Upper lobe of left lung (tissue), 6 donors: Measurements from ENCODE around the gene SMIM27. TPM values are rescaled to one million over a fixed set of nuclear protein-coding genes. Genes with fewer than 3 reads are reported as not detected.

ENCODE experiments used
- ATAC-seq, 2 donors: fragments of 200-7000 bp; cut with Tn5 transposase; one replicate each; pipeline ENCODE4 v1.9.1; 2022; ENCODE audit warnings: mild to moderate bottlenecking in 2 of 2, moderate library complexity in 2 of 2; ENCODE audit not compliant: low FRiP score in 2 of 2
- DNase-seq, 2 donors: peaks; one replicate each; pipeline ENCODE4 v3.0.0-alpha.2; 2019 to 2020
- H3K27ac ChIP-seq, 4 donors: fragments of 200-600 bp; sonication (generic); one replicate each; pipeline ENCODE4 v1.5.1; 2016 to 2019
- H3K27me3 ChIP-seq, 4 donors: fragments of 200-600 bp; sonication (generic); one replicate each; pipeline ENCODE4 v1.5.1; 2017 to 2019
- H3K36me3 ChIP-seq, 4 donors: fragments of 200-600 bp; sonication (generic); one replicate each; pipeline ENCODE4 v1.5.1; 2016 to 2019
- H3K4me1 ChIP-seq, 4 donors: fragments of 200-600 bp; sonication (generic); one replicate each; pipeline ENCODE4 v1.5.1; 2018 to 2019
- H3K4me3 ChIP-seq, 4 donors: fragments of 200-600 bp; sonication (generic); one replicate each; pipeline ENCODE4 v1.5.1; 2017 to 2019; ENCODE audit warnings: mild to moderate bottlenecking in 2 of 4, moderate library complexity in 1 of 4
- H3K9me3 ChIP-seq, 4 donors: fragments of 200-600 bp; sonication (generic); one replicate each; pipeline ENCODE4 v1.5.1; 2018 to 2019
- EP300 ChIP-seq, 4 donors: sonication (generic); formaldehyde crosslinking; IDR thresholded peaks; one replicate each; pipeline ENCODE4 v1.5.1; 2017; ENCODE audit warnings: antibody characterized with exemption in 4 of 4, control low read depth in 2 of 4
- POLR2A ChIP-seq, 4 donors: fragments of 450-650 bp; IDR thresholded peaks; one replicate each; pipeline ENCODE4 v1.5.1; 2016 to 2017; ENCODE audit warnings: antibody characterized with exemption in 4 of 4, mild to moderate bottlenecking in 2 of 4
- POLR2AphosphoS5 ChIP-seq, 2 donors: sonication (generic); formaldehyde crosslinking; IDR thresholded peaks; one replicate each; pipeline ENCODE4 v1.5.1; 2017; ENCODE audit warnings: antibody characterized with exemption in 2 of 2
- WGBS, 2 donors: methylation state at CpG; one replicate each; pipeline ENCODE4 v1.1.5; 2017 to 2018; 5-methylcytosine and 5-hydroxymethylcytosine counted together
- total RNA-seq, 6 donors: library from RNA; depleted of rRNA in 4 of 6; stranded (reverse); fragments of >200 nt in 4 of 6; gene quantifications; one replicate each; pipeline versions ENCODE4 v1.1.0 to v1.2.1, GENCODE V29; 2016 to 2021
- TF ChIP-seq, protein P1 (sequence below), 6 experiments: fragments of 450-650 bp in 4 of 6; fragments of 200-600 bp in 2 of 6; sonication (generic) in 2 of 6; IDR thresholded peaks; one replicate each; pipeline ENCODE4 v1.5.1; 2016 to 2019; ENCODE audit warnings: antibody characterized with exemption in 6 of 6
- donor health status: DM: no; HTN: no; CAD: no; lungs with moderate emphysema.
- donor health status: DM: no; HTN: yes; CAD: no; lungs with severe emphysema.

SMIM27 gene, protein sequence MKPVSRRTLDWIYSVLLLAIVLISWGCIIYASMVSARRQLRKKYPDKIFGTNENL
- total RNA-seq = 10 to 100 TPM in 1 of 6 donors, 1 to 10 TPM in 5; 2.1 to 14.4 (median 5.5) TPM

DNA sequence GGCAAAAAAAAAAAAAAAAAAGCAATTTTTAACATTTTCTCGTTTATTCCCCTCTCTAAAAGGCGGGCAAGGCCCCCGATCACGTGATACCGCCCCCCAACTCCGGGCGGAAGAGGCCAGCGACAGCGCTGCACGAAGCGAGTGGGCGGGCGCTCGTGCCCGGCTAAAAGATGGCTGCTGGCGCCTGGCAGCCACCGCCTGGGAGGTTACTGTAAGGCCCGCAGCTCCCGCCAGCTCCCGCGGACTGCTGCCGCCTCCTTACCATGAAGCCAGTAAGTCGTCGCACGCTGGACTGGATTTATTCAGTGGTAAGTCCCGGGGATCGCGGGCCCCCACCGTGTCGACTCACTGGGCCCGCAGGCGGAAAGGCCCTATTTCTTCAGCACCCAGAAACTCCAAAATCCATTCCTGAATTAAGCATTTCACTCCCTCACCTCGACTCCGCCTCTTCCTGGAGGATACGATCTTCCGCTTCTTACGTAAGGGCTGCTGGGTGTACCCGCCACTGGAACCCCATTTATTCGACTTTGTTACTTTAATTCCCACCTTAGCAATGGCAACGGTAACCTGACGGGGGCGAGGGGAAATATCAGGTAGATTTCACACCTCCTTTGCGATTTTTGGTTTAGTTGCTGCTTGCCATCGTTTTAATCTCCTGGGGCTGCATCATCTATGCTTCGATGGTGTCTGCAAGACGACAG is at the start of gene SMIM27, which contains the start of gene TOPORS:
Gene SMIM27, plus strand, starts transcription at position 156 of the 701 bp plus-strand sequence. Its CDS starts 108 bp downstream, at position 264.
Gene TOPORS, minus strand, starts transcription at position 415 of the 701 bp plus-strand sequence. Its CDS starts 150 bp downstream, at position 265.
- peak; percentile 68 to 79 for TF ChIP-seq POLR2AphosphoS5 (IDR thresholded peaks at IDR 0.05)
- TF ChIP-seq, protein P1, sequence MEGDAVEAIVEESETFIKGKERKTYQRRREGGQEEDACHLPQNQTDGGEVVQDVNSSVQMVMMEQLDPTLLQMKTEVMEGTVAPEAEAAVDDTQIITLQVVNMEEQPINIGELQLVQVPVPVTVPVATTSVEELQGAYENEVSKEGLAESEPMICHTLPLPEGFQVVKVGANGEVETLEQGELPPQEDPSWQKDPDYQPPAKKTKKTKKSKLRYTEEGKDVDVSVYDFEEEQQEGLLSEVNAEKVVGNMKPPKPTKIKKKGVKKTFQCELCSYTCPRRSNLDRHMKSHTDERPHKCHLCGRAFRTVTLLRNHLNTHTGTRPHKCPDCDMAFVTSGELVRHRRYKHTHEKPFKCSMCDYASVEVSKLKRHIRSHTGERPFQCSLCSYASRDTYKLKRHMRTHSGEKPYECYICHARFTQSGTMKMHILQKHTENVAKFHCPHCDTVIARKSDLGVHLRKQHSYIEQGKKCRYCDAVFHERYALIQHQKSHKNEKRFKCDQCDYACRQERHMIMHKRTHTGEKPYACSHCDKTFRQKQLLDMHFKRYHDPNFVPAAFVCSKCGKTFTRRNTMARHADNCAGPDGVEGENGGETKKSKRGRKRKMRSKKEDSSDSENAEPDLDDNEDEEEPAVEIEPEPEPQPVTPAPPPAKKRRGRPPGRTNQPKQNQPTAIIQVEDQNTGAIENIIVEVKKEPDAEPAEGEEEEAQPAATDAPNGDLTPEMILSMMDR (IDR thresholded peaks at IDR 0.05) = peak in 1 of 6 experiments; percentile 17
- TF ChIP-seq POLR2A (IDR thresholded peaks at IDR 0.05) = peak in 3 of 4 donors; percentile 45 to 93 (median 86)
- TF ChIP-seq EP300 (IDR thresholded peaks at IDR 0.05) = peak in 1 of 4 donors; percentile 40
- Histone ChIP-seq H3K27me3 (no peaks in the 10 kb centered on the region), H3K9me3 (no peaks in the 10 kb centered on the region), H3K4me1 (peaks cover 17 to 29% (median 22%) of the 10 kb centered on the region in 4 donors), H3K36me3 (no peaks in the 10 kb centered on the region), H3K27ac (peak within 1 kb of the TSS; percentile 91 to 98 (median 94)), H3K4me3 (peak within 1 kb of the TSS; percentile 59 to 81 (median 74))
- ATAC-seq (peak; percentile 97 to 98), DNase-seq (peak; percentile 88 to 97)
- 0% methylated on average over 46 of the region's 46 CpGs for WGBS, 2 donors

DNA sequence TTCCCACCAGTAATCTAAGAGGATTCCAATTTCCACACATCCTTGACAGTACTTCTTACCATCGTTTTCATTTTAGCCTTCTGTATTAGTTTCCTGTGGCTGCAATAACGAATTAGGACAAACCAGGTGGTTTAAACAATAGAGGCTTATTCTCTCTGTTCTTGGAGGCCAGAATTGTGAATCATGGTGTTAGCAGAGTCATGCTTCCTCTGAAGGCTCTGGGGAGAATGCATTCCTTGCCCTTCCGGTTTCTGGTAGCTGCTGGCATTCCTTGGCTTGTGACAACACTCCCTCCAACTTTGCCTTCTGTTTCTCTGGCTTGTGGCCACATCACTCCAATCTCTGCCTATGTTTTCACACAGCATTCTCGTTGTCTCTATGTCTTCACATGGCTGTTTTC is 49.7 kb upstream of the SMIM27 start:
- H3K27ac ChIP-seq = no peak overlapping the region
- H3K4me3 ChIP-seq = no peak overlapping the region
- peaks cover 0 to 28% (median 11%) of the 10 kb centered on the region in 4 donors for H3K36me3 ChIP-seq
- H3K4me1 ChIP-seq = peaks cover 0 to under 1% (median 0%) of the 10 kb centered on the region in 4 donors
- TF ChIP-seq, protein P1 (IDR thresholded peaks at IDR 0.05) = no peak
- TF ChIP-seq POLR2AphosphoS5 (IDR thresholded peaks at IDR 0.05) (no peak), POLR2A (IDR thresholded peaks at IDR 0.05) (no peak), EP300 (IDR thresholded peaks at IDR 0.05) (no peak)
- H3K9me3 ChIP-seq = no peaks in the 10 kb centered on the region
- no peaks in the 10 kb centered on the region for H3K27me3 ChIP-seq
- DNase-seq = no peak
- WGBS, 2 donors = 80 to 83% methylated on average over 4 of the region's 4 CpGs
- no peak for ATAC-seq

DNA sequence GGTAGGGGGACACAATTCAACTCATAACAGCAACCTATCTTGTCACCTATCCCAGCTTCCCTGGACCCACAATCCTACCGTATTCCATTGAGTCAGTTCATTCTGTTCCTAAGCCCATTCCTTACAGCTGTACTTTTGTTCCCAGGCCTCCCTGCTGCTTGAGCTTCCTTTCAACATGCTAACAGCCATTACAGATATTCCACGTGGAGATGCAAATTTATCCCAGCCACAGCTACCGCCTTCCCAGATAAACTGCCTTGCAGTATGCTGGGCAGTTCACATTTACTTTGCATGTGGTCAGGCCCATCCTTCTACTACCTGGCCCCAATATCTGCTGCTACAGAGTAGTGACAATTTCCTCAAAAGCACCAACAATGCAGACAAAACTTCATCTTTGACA is 49.1 kb upstream of the SMIM27 start:
- Histone ChIP-seq H3K9me3 (no peaks in the 10 kb centered on the region), H3K27me3 (no peaks in the 10 kb centered on the region), H3K4me3 (no peak overlapping the region), H3K27ac (no peak overlapping the region), H3K36me3 (peaks cover 0 to 24% (median 7%) of the 10 kb centered on the region in 4 donors), H3K4me1 (peaks cover 0 to 5% (median 0%) of the 10 kb centered on the region in 4 donors)
- DNase-seq (no peak), ATAC-seq (no peak)
- TF ChIP-seq, protein P1 (IDR thresholded peaks at IDR 0.05) = no peak
- TF ChIP-seq POLR2AphosphoS5 (IDR thresholded peaks at IDR 0.05) (no peak), EP300 (IDR thresholded peaks at IDR 0.05) (no peak), POLR2A (IDR thresholded peaks at IDR 0.05) (no peak)
- WGBS, 2 donors = 91 to 97% methylated on average over 3 of the region's 3 CpGs

DNA sequence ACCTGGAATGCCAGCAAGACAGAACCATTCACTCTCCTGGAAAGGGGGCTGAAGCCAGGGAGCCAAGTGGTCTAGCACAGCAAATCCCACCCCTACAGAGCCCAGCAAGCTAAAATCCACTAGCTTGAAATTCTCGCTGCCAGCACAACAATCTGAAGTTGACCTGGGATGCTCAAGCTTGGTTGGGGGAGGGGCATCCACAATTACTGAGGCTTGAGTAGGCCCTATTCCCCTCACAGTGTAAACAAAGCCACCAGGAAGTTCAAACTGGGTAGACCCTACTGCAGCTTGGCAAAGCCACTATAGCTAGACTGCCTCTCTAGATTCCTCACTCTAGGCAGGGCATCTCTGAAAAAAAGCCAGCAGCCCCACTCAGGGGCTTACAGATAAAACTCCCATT is 43.4 kb upstream of the SMIM27 start:
- Histone ChIP-seq H3K4me1 (peaks cover 5 to 12% (median 9%) of the 10 kb centered on the region in 4 donors), H3K27ac (no peak overlapping the region), H3K9me3 (no peaks in the 10 kb centered on the region), H3K4me3 (no peak overlapping the region), H3K27me3 (no peaks in the 10 kb centered on the region), H3K36me3 (no peaks in the 10 kb centered on the region)
- DNase-seq (no peak), ATAC-seq (no peak)
- TF ChIP-seq POLR2AphosphoS5 (IDR thresholded peaks at IDR 0.05) (no peak), EP300 (IDR thresholded peaks at IDR 0.05) (no peak), POLR2A (IDR thresholded peaks at IDR 0.05) (no peak)
- TF ChIP-seq, protein P1 (IDR thresholded peaks at IDR 0.05) = no peak
- WGBS, 2 donors = 81 to 83% methylated on average over 1 of the region's 1 CpG
